Measurements from ENCODE around the gene ZNF426.
"Not testable (repeated sequence)": the region's sequence is repeated elsewhere in the genome, so short reads cannot be mapped to it uniquely, and the experiment has no call there.

ZNF426 gene

GRCh38 chr19:9538183-9539058 is at the start of gene ZNF426:
Gene ZNF426 (minus strand): TSS chr19:9538645. CDS start chr19:9536232, 2,413 bp downstream.
- DNase-seq (ENCODE audit: low spot score in 2 of 2) = peak; percentile 76 to 87
- peak within 1 kb of the TSS; percentile 83 for H3K4me3 ChIP-seq
- H3K9me3 ChIP-seq = peaks cover 12% of the 10 kb centered on the region
- H3K4me1 ChIP-seq = no peaks in the 10 kb centered on the region; the same call in 1 of the 2 replicates
- no peaks in the 10 kb centered on the region for H3K27me3 ChIP-seq (ENCODE audit: low read depth)
- peaks cover 32% of the 10 kb centered on the region for H3K36me3 ChIP-seq (replicated peaks)
- in situ Hi-C loops (cut with MboI; ENCODE audit: low sequenced_read_pairs) = no loop called here

GRCh38 chr19:9586764-9587163 is 48.3 kb upstream of the ZNF426 start:
- in situ Hi-C loops (cut with MboI; ENCODE audit: low sequenced_read_pairs) = no loop called here
- Histone ChIP-seq H3K36me3 (replicated peaks) (peaks cover 7% of the 10 kb centered on the region; the same call in 1 of the 2 replicates), H3K4me3 (no peak overlapping the region), H3K4me1 (no peaks in the 10 kb centered on the region), H3K27me3 (ENCODE audit: low read depth) (no peaks in the 10 kb centered on the region), H3K9me3 (no peaks in the 10 kb centered on the region)
- peak; percentile 11 to 75 for DNase-seq (ENCODE audit: low spot score in 2 of 2)

DNA sequence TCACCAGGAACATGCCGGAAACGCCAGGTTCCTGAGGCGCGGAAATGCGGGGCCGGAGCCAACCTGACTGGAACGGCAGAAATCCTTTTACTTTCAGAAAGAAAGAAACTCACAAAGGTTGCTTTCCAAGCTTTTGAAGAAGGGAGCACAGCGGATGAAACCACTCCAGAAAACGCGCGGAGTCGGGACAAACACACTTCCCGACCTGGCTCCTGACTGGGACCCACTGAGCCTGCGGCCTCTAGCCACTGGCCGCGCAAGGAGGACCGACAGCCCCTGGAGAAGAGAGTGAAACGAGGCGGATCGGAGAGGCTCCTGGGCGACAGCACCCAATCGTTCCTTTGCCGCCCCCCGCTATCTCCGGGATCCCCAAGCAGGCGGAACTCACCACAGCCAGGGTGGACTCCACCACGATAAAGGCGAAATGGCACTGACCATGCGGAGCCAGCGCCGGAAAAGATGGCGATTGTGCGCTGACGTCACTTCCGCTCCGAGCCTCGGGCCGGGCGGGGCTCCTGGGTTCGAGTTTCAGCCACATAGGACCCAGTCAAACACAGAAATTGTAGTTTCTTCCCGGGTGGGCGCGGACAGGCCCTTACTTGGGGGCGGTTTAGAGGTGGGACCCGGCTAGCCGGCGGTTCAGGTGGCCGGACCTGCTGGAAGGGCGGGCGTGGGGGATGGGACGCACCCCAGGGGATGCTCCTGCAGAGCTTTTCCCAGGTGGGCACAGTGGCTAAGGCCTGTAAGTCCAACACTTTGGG is 45.8 kb upstream of the ZNF426 start, which contains the start of gene ZNF121:
Gene ZNF121 (minus strand): TSS at position 432 of the 761 bp plus-strand sequence. CDS start 16,407 bp downstream, outside the sequence.
- no peaks in the 10 kb centered on the region for H3K27me3 ChIP-seq (ENCODE audit: low read depth)
- in situ Hi-C loops (cut with MboI; ENCODE audit: low sequenced_read_pairs) = no loop called here
- H3K4me1 ChIP-seq = no peaks in the 10 kb centered on the region
- H3K36me3 ChIP-seq (replicated peaks) = peaks cover 14% of the 10 kb centered on the region
- DNase-seq (ENCODE audit: low spot score in 2 of 2) = peak; percentile 72 to 90
- H3K4me3 ChIP-seq = peak within 1 kb of the TSS; percentile 93
- peaks cover 11% of the 10 kb centered on the region for H3K9me3 ChIP-seq

- in situ Hi-C loops (cut with MboI; ENCODE audit: low sequenced_read_pairs); H3K27me3 ChIP-seq (ENCODE audit: low read depth); H3K4me1 ChIP-seq; H3K4me3 ChIP-seq; DNase-seq (ENCODE audit: low spot score in 2 of 2): not testable (repeated sequence)
- Histone ChIP-seq H3K36me3 (replicated peaks) (peaks cover 24% of the 10 kb centered on the region), H3K9me3 (peaks cover 24% of the 10 kb centered on the region)
Measured at GRCh38 chr19:9582081-9582725, 43.8 kb upstream of the ZNF426 start.

DNA sequence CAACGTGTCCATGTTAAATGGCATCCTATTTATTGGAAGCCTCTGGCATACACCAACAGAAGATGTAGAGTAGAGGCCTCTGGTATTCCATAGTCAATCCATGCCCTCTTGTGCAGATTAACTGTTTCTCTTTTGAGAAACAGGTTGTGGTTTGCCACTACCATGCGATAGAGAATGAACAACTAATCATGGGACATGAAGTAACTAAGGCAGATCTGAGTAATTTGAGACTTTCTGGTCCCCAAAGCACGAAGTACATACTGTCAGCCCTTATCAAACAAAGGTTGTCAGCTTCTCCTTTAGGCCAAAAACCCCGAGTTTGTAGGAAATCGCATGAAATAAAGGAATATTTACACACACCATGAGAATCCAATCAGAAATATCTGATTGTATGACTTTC is 42.3 kb upstream of the ZNF426 start:
- no peak for DNase-seq (ENCODE audit: low spot score in 2 of 2)
- Histone ChIP-seq H3K27me3 (ENCODE audit: low read depth) (no peaks in the 10 kb centered on the region), H3K4me3 (no peak overlapping the region), H3K4me1 (no peaks in the 10 kb centered on the region), H3K36me3 (replicated peaks) (peaks cover 24% of the 10 kb centered on the region), H3K9me3 (peaks cover 33% of the 10 kb centered on the region)
- in situ Hi-C loops (cut with MboI; ENCODE audit: low sequenced_read_pairs) = no loop called here

GRCh38 chr19:9570255-9570654 is 31.8 kb upstream of the ZNF426 start:
- no peak for DNase-seq (ENCODE audit: low spot score in 2 of 2)
- H3K9me3 ChIP-seq = peaks cover 80% of the 10 kb centered on the region
- no peaks in the 10 kb centered on the region for H3K4me1 ChIP-seq
- in situ Hi-C loops (cut with MboI; ENCODE audit: low sequenced_read_pairs) = no loop called here
- H3K4me3 ChIP-seq = no peak overlapping the region
- H3K27me3 ChIP-seq (ENCODE audit: low read depth) = no peaks in the 10 kb centered on the region
- H3K36me3 ChIP-seq (replicated peaks) = peaks cover 53% of the 10 kb centered on the region

GRCh38 chr19:9566729-9567128 is 28.3 kb upstream of the ZNF426 start:
- Histone ChIP-seq H3K4me3 (no peak overlapping the region), H3K36me3 (replicated peaks) (peaks cover 71% of the 10 kb centered on the region), H3K9me3 (peaks cover 70% of the 10 kb centered on the region), H3K27me3 (ENCODE audit: low read depth) (no peaks in the 10 kb centered on the region), H3K4me1 (no peaks in the 10 kb centered on the region)
- in situ Hi-C loops (cut with MboI; ENCODE audit: low sequenced_read_pairs) = no loop called here
- DNase-seq (ENCODE audit: low spot score in 2 of 2) = no peak

GRCh38 chr19:9565900-9566705 is 27.7 kb upstream of the ZNF426 start:
- in situ Hi-C loops (cut with MboI; ENCODE audit: low sequenced_read_pairs) = no loop called here
- no peaks in the 10 kb centered on the region for H3K27me3 ChIP-seq (ENCODE audit: low read depth)
- H3K36me3 ChIP-seq (replicated peaks) = peaks cover 73% of the 10 kb centered on the region
- H3K9me3 ChIP-seq = peaks cover 65% of the 10 kb centered on the region
- H3K4me1 ChIP-seq = no peaks in the 10 kb centered on the region
- DNase-seq (ENCODE audit: low spot score in 2 of 2) = no peak
- H3K4me3 ChIP-seq = no peak overlapping the region

- in situ Hi-C loops (cut with MboI; ENCODE audit: low sequenced_read_pairs) = no loop called here
- H3K9me3 ChIP-seq = peaks cover 3% of the 10 kb centered on the region; the same call in 1 of the 2 replicates
- no peak for DNase-seq (ENCODE audit: low spot score in 2 of 2)
- H3K4me3 ChIP-seq = no peak overlapping the region
- no peaks in the 10 kb centered on the region for H3K27me3 ChIP-seq (ENCODE audit: low read depth)
- H3K36me3 ChIP-seq (replicated peaks) = no peaks in the 10 kb centered on the region
- no peaks in the 10 kb centered on the region for H3K4me1 ChIP-seq
Measured at GRCh38 chr19:9552536-9553274, 14.3 kb upstream of the ZNF426 start.

- Histone ChIP-seq H3K9me3 (peaks cover 3% of the 10 kb centered on the region; the same call in 1 of the 2 replicates), H3K27me3 (ENCODE audit: low read depth) (no peaks in the 10 kb centered on the region)
Measured at GRCh38 chr19:9547870-9548269, 9.4 kb upstream of the ZNF426 start.

GRCh38 chr19:9541281-9541680 is 2.8 kb upstream of the ZNF426 start:
- DNase-seq (ENCODE audit: low spot score in 2 of 2); H3K4me3 ChIP-seq; in situ Hi-C loops (cut with MboI; ENCODE audit: low sequenced_read_pairs); H3K27me3 ChIP-seq (ENCODE audit: low read depth); H3K4me1 ChIP-seq; H3K36me3 ChIP-seq (replicated peaks): not testable (repeated sequence)
- peaks cover 12% of the 10 kb centered on the region for H3K9me3 ChIP-seq

More at GRCh38 chr19:9547870-9548269, 9.4 kb upstream of the ZNF426 start:
- no peak for DNase-seq (ENCODE audit: low spot score in 2 of 2)
- Histone ChIP-seq H3K36me3 (replicated peaks) (no peaks in the 10 kb centered on the region), H3K4me1 (no peaks in the 10 kb centered on the region), H3K4me3 (no peak overlapping the region)
- in situ Hi-C loops (cut with MboI; ENCODE audit: low sequenced_read_pairs) = no loop called here

DNA sequence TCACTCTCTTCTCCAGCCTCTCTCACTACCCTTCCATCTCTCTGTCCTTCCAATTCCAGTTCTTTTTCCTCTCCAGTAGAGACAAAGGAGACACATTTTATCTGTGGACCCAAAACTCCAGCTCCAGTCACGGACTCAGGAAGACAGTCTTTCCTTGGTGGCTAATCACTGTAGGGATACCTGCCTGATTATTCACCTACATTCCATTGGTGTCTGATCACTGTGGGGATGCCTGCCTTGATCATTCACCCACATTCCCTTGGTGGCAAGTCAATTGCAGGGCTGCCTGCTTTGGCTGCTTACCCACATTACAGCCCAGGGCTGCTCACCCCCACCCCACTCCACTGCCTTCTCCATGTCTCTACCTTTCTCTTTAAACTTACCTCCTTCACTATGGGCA is 1.5 kb upstream of the ZNF426 start:
- in situ Hi-C loops (cut with MboI; ENCODE audit: low sequenced_read_pairs); DNase-seq (ENCODE audit: low spot score in 2 of 2); H3K27me3 ChIP-seq (ENCODE audit: low read depth); H3K4me3 ChIP-seq; H3K4me1 ChIP-seq: not testable (repeated sequence)
- Histone ChIP-seq H3K9me3 (peaks cover 12% of the 10 kb centered on the region), H3K36me3 (replicated peaks) (peaks cover 17% of the 10 kb centered on the region)
